Heart left ventricle (tissue), 16 donors: ENCODE data around the gene FARSA. TPM values are rescaled to one million over a fixed set of nuclear protein-coding genes. Genes with fewer than 3 reads are reported as not detected.

Source experiments
- ATAC-seq, 4 donors: fragments of 200-7000 bp; cut with Tn5 transposase; one replicate each; pipeline ENCODE4 v1.9.1; 2020 to 2022; ENCODE audit warnings: moderate library complexity in 4 of 4, mild to moderate bottlenecking in 3 of 4, moderate number of reproducible peaks in 1 of 4
- DNase-seq, 5 donors: peaks; one replicate each; pipeline ENCODE4 v3.0.0-alpha.2; 2020
- H3K27ac ChIP-seq, 12 donors: fragments of 200-600 bp; sonication (generic) in 4 of 12; one replicate each; pipeline versions ENCODE4 v1.5.0 to v1.8.0; 2016 to 2022; ENCODE audit warnings: mild to moderate bottlenecking in 2 of 12
- H3K27me3 ChIP-seq, 9 donors: fragments of 200-600 bp; sonication (generic) in 2 of 9; one replicate each; pipeline versions ENCODE4 v1.5.1 to v1.8.0; 2016 to 2022; ENCODE audit warnings: mild to moderate bottlenecking in 3 of 9
- H3K36me3 ChIP-seq, 9 donors: fragments of 200-600 bp; sonication (generic) in 2 of 9; one replicate each; pipeline versions ENCODE4 v1.5.0 to v1.8.0; 2018 to 2022; ENCODE audit warnings: mild to moderate bottlenecking in 2 of 9
- H3K4me1 ChIP-seq, 12 donors: fragments of 200-600 bp; sonication (generic) in 4 of 12; one replicate each; pipeline versions ENCODE4 v1.5.0 to v1.8.0; 2016 to 2022; ENCODE audit warnings: mild to moderate bottlenecking in 3 of 12
- H3K4me3 ChIP-seq, 12 donors: fragments of 200-600 bp; sonication (generic) in 4 of 12; one replicate each; pipeline versions ENCODE4 v1.5.0 to v1.8.0; 2017 to 2022; ENCODE audit warnings: mild to moderate bottlenecking in 9 of 12, moderate library complexity in 4 of 12
- H3K9me3 ChIP-seq, 12 donors: fragments of 200-600 bp; sonication (generic) in 4 of 12; one replicate each; pipeline versions ENCODE4 v1.5.0 to v1.8.0; 2016 to 2022; ENCODE audit warnings: mild to moderate bottlenecking in 1 of 12
- CTCF ChIP-seq, 12 donors: fragments of 200-600 bp; sonication (generic) in 4 of 12; IDR thresholded peaks; one replicate each; pipeline versions ENCODE4 v1.5.0 to v1.8.0; 2018 to 2022; ENCODE audit warnings: antibody characterized with exemption in 12 of 12, mild to moderate bottlenecking in 5 of 12
- POLR2A ChIP-seq, 2 donors: fragments of 450-650 bp; IDR thresholded peaks; one replicate each; pipeline ENCODE4 v1.6.1; 2017; ENCODE audit warnings: antibody characterized with exemption in 2 of 2, mild to moderate bottlenecking in 2 of 2, moderate library complexity in 2 of 2
- WGBS, 4 donors: extraction: QIAGEN DNeasy Blood & Tissue Kit in 2 of 4; methylation state at CpG; one replicate each; pipeline versions ENCODE4 v1.1.5 to v1.1.7; 2013 to 2018; 5-methylcytosine and 5-hydroxymethylcytosine counted together
- intact Hi-C, 10 donors: fragments of 100-400 bp; cut with DNase I; formaldehyde crosslinking; loops; one replicate each; pipeline versions ENCODE4 v1.11.1 to v1.14.2; 2022
- polyA plus RNA-seq, 2 donors: library from polyadenylated mRNA; stranded (reverse); fragments of 200-250 nt; gene quantifications; one replicate each; pipeline ENCODE4 v1.2.3, GENCODE V29; 2013
- total RNA-seq, 9 donors: library from RNA; depleted of rRNA in 2 of 9; stranded (reverse); fragments of >200 nt in 2 of 9; fragmentation: NEBNext Ultra II Directional in 3 of 9; extraction: Animal tissue kit (Norgen Biotek cat#: 25700) in 3 of 9; gene quantifications; one replicate each; pipeline versions ENCODE4 v1.1.0 to v1.2.4, GENCODE V29; 2016 to 2023
- donor health status: ischemic (EF 13 %, LVEDD 7.1; RV severe dilation, severe dysfunction).
- donor health status: healthy with polysubstance abuse.
- donor health status: DM: no; HTN: yes; CAD: no.
- donor health status: DM: no; HTN: no; CAD: no.
- donor health status: ischemic (EF 25% LVEDD 6.9; RV normal size, moderate dysfunction).
- donor health status: ischemic (EF 25% LVEDD 5.7; RV mildly dilated, moderate dysfunction).
- donor health status: healthy.
- donor health status: DM: yes; HTN: yes; CAD: no.
- donor health status: ischemic (EF 35%, LVEDD 5.7; RV mildly dilated, moderate dysfunction).
- donor health status: nonischemic (EF 11% LVEDD 7.7; RV severe dilation, severe dysfunction).
- donor health status: DM: yes; HTN: yes; CAD: no.
- donor health status: PGD.
- donor health status: ischemic (EF 29% LVEDD 5.4; RV normal size, mild dysfunction).
- donor health status: nonischemic (EF 23%, LVEDD 6.1; RV moderate dilation, normal function).

FARSA gene
- total and polyA plus RNA-seq, 11 donors: 35.0 to 104 (median 40.6) TPM

- intact Hi-C loops: loop anchor here in 1 of 10 donors (10.0 kb wide), 1 partner anchor 48 kb away; the partner anchor contains the start of genes DNASE2 and KLF1
- TF ChIP-seq CTCF (IDR thresholded peaks at IDR 0.05) (no peak), POLR2A (IDR thresholded peaks at IDR 0.05) (no peak)
- ATAC-seq (no peak), DNase-seq (no peak)
- Histone ChIP-seq H3K9me3 (no peaks in the 10 kb centered on the region), H3K4me3 (peak overlapping the region; percentile 72 to 100 (median 88)), H3K36me3 (peaks cover 0 to 40% (median 32%) of the 10 kb centered on the region in 9 donors), H3K4me1 (peaks cover 6 to 32% (median 16%) of the 10 kb centered on the region in 12 donors), H3K27me3 (no peaks in the 10 kb centered on the region), H3K27ac (peak overlapping the region in 11 of 12 donors; percentile 71 to 92 (median 86))
- WGBS, 4 donors: 31 to 35% (median 33%) methylated on average over 16 of the region's 16 CpGs
These were observed 872 bp downstream of the FARSA start for GRCh38 chr19:12932392-12933286.

- H3K36me3 ChIP-seq: peaks cover 0 to 65% (median 57%) of the 10 kb centered on the region in 9 donors
- no peaks in the 10 kb centered on the region for H3K27me3 ChIP-seq
- H3K4me3 ChIP-seq: no peak overlapping the region
- WGBS, 4 donors: 91 to 93% (median 93%) methylated on average over 19 of the region's 19 CpGs
- no peak for DNase-seq
- intact Hi-C loops: loop anchor here in 1 of 10 donors (10.0 kb wide), 1 partner anchor 45 kb away; the partner anchor contains the start of genes DNASE2 and KLF1
- no peak for ATAC-seq
- H3K4me1 ChIP-seq: peaks cover 4 to 20% (median 13%) of the 10 kb centered on the region in 12 donors
- H3K27ac ChIP-seq: no peak overlapping the region
- TF ChIP-seq CTCF (IDR thresholded peaks at IDR 0.05) (no peak), POLR2A (IDR thresholded peaks at IDR 0.05) (no peak)
- no peaks in the 10 kb centered on the region for H3K9me3 ChIP-seq
These were observed 3.4 kb downstream of the FARSA start for GRCh38 chr19:12930002-12930645.

- TF ChIP-seq CTCF (IDR thresholded peaks at IDR 0.05) (no peak), POLR2A (IDR thresholded peaks at IDR 0.05) (no peak)
- no peak overlapping the region for H3K4me3 ChIP-seq
- DNase-seq (no peak), ATAC-seq (peak in 1 of 4 donors; percentile 12)
- H3K36me3 ChIP-seq: peaks cover 4 to 78% (median 77%) of the 10 kb centered on the region in 9 donors
- no peak overlapping the region for H3K27ac ChIP-seq
- H3K9me3 ChIP-seq: no peaks in the 10 kb centered on the region
- WGBS, 4 donors: 94 to 97% (median 96%) methylated on average over 28 to 29 of the region's 29 CpGs
- H3K4me1 ChIP-seq: no peaks in the 10 kb centered on the region
- intact Hi-C loops: no loop called here
- H3K27me3 ChIP-seq: no peaks in the 10 kb centered on the region
These were observed 8.7 kb downstream of the FARSA start for GRCh38 chr19:12924621-12925310.
